Breast epithelium (tissue), 3 donors: Measurements from ENCODE around the gene VEZF1.

Experiments
- POLR2A ChIP-seq: fragments of 450-650 bp; IDR thresholded peaks from one replicate; pipeline ENCODE4 v1.6.1; 2016; ENCODE audit warnings: antibody characterized with exemption, mild to moderate bottlenecking, moderate library complexity
- POLR2AphosphoS5 ChIP-seq, 3 donors: sonication (generic); formaldehyde crosslinking; IDR thresholded peaks; one replicate each; pipeline ENCODE4 v1.6.1; 2017; ENCODE audit warnings: antibody characterized with exemption in 3 of 3
- TF ChIP-seq, protein P1 (sequence below), 3 donors: fragments of 450-650 bp; IDR thresholded peaks; one replicate each; pipeline ENCODE4 v1.5.1; 2016 to 2017; ENCODE audit warnings: antibody characterized with exemption in 3 of 3, mild to moderate bottlenecking in 3 of 3, moderate library complexity in 3 of 3

DNA sequence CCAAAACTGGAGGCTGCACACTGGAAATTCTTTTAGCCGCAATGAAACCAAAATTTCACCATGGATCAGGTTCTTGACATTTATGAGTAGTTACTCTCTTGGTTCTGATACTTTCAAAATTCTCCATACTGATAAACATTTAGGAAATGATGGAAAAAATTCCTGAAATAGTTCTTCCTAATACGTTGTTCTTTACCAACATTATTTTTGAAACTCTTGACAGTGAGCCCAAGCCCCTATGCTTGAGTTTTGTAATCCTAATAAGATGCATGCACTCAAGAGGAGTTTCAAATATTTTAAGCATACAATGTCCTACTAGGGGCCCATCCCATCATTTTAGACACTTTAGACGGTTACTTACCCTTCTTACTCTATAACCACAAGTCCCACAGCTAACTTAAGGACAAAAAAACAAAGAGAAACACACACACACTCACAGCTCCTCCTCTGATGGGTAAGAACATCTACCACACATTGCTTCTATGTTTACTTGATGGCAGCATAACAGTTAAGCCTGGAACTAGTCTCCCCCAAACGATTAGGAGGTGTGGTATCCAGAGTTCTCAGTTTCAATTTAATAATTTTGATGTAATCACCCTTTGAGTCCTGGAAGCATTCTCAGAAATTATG, 3.7 kb downstream of the VEZF1 start:
- TF ChIP-seq, protein P1, sequence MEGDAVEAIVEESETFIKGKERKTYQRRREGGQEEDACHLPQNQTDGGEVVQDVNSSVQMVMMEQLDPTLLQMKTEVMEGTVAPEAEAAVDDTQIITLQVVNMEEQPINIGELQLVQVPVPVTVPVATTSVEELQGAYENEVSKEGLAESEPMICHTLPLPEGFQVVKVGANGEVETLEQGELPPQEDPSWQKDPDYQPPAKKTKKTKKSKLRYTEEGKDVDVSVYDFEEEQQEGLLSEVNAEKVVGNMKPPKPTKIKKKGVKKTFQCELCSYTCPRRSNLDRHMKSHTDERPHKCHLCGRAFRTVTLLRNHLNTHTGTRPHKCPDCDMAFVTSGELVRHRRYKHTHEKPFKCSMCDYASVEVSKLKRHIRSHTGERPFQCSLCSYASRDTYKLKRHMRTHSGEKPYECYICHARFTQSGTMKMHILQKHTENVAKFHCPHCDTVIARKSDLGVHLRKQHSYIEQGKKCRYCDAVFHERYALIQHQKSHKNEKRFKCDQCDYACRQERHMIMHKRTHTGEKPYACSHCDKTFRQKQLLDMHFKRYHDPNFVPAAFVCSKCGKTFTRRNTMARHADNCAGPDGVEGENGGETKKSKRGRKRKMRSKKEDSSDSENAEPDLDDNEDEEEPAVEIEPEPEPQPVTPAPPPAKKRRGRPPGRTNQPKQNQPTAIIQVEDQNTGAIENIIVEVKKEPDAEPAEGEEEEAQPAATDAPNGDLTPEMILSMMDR (IDR thresholded peaks at IDR 0.05), result no peak
- TF ChIP-seq POLR2AphosphoS5 (IDR thresholded peaks at IDR 0.05) (no peak), POLR2A (no peak)
